ENCODE results near the gene MRPL46. TPM values are rescaled to one million over a fixed set of nuclear protein-coding genes. Genes with fewer than 3 reads are reported as not detected.

Gene MRPL46
- total and polyA plus RNA-seq, 2 of the 8 experiments (the other 6 are each of a cell fraction or from before 2014, with no cell fraction given), result 17.2 to 24.5 TPM

DNA sequence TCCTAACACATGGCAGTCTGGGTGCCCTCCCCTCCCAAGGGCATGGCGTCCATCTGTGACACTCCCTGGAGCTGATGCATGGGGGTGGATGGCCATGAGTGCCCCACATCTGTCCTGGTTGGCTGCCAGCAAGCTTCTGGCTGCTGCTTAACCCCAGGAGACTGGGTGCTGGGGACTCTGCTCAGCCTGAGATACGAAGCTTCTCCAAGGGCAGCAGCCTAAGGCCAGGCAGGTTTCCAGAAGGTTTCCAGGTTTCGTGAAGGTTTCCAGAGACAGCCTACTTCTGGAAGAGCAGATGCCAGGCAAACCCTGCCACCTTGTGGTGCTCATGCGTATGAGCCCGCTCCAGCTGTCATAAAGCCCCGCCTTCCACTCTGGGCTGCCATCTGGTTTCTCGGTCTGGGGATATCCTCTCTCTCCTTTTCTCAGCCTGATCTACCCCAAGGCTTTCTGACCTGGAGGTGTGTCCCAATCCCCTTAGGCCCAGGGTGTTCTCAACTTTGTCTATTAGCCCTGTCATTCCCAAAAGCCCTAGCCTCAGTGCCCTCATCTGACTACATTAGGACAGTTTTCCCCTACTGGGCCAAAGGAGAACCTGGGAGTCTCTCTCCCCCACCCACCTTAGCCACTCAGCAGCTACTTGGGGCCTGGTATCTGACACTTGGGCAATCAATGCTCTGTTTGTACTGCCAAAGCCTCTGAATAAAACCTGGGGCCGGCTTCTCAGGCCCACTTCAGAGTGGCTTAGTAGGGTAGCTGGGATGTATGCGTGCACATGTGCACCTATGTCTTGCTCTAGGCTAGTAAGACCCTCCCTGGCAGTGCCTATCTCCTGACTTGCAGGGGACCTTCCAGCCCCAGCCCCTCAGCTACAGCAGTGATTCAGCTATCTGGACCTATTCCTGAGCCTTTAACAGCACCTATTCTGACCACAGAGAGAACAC is 12.0 kb downstream of the MRPL46 start:
- no peaks in the 10 kb centered on the region; a peak in 1 of 7 replicates for H3K27me3 ChIP-seq (replicated peaks in 1 of 4; ENCODE audit: control insufficient read depth in 3 of 4, extremely low read depth in 1 of 4, insufficient read depth in 3 of 4, low read length in 3 of 4)
- no peaks in the 10 kb centered on the region; a peak in 1 of 7 replicates for H3K4me1 ChIP-seq (replicated peaks in 1 of 4; ENCODE audit: control insufficient read depth in 3 of 4, insufficient read depth in 4 of 4, low read length in 3 of 4)
- no peak overlapping the region for H3K4me2 ChIP-seq (ENCODE audit: insufficient read depth in 1 of 2, low read depth in 2 of 2, low read length in 2 of 2)
- no peaks in the 10 kb centered on the region for H3K9me3 ChIP-seq (ENCODE audit: insufficient read depth in 2 of 2, low read depth in 1 of 2, low read length in 1 of 2)
- peak; percentile 92 for FAIRE-seq
- peaks cover 3 to 15% (median 11%) of the 10 kb centered on the region in 4 experiments; a peak in 7 of 8 replicates for H3K36me3 ChIP-seq (ENCODE audit: control insufficient read depth in 2 of 4, insufficient read depth in 4 of 4, low read length in 3 of 4)
- H2AK5ac ChIP-seq (ENCODE audit: low read depth, low read length), result no peak overlapping the region
- no peak overlapping the region for H3K9ac ChIP-seq (replicated peaks in 1 of 4; ENCODE audit: extremely low read depth in 1 of 4, low read depth in 3 of 4, low read length in 3 of 4)
- H3K14ac ChIP-seq (ENCODE audit: insufficient read length), result no peak overlapping the region
- no peak overlapping the region for H3K23ac ChIP-seq (ENCODE audit: insufficient read length)
- H4K91ac ChIP-seq (replicated peaks; ENCODE audit: insufficient read length, low read length), result no peak overlapping the region
- no peaks in the 10 kb centered on the region for H4K20me1 ChIP-seq (replicated peaks in 1 of 2; ENCODE audit: control insufficient read depth in 1 of 2, insufficient read depth in 2 of 2, low read length in 2 of 2)
- H2BK12ac ChIP-seq (ENCODE audit: low read depth, low read length), result no peak overlapping the region
- H2BK5ac ChIP-seq (ENCODE audit: low read depth, low read length), result no peak overlapping the region
- no peak overlapping the region for H2BK120ac ChIP-seq (replicated peaks; ENCODE audit: low read depth, low read length)
- no peak overlapping the region for H4K8ac ChIP-seq (ENCODE audit: extremely low read depth, insufficient read depth, low read length)
- no peak overlapping the region for H2BK20ac ChIP-seq (ENCODE audit: low read length)
- 46% methylated on average over 9 of the region's 9 CpGs; no CpG with 5 or more reads in 1 of the 2 experiments for WGBS, 2 experiments (ENCODE audit: extremely low coverage in 1 of 2, insufficient coverage in 1 of 2, insufficient read length in 1 of 2, insufficient replicate concordance in 2 of 2, low coverage in 1 of 2, low lambda C conversion rate in 2 of 2, missing lambda C conversion rate in 1 of 2)
- no peaks in the 10 kb centered on the region for H3K79me1 ChIP-seq (ENCODE audit: low read depth, low read length)
- H3K23me2 ChIP-seq (ENCODE audit: low read depth, low read length), result 0 out of 2 replicates have a peak, but pooled peaks cover 1% of the 10 kb centered on the region
- no peak overlapping the region for H4K5ac ChIP-seq (ENCODE audit: insufficient read length, low read depth, low read length)
- POLR2A ChIA-PET (ENCODE audit: partially characterized antibody), result interaction anchor here (0.8 to 3.1 kb wide), 6 partner anchors 9 to 183 kb away, joined by 3 to 20 read pairs (median 4); partner anchors contain the start of genes MRPL46 and MRPS11
- H3K56ac ChIP-seq (replicated peaks; ENCODE audit: insufficient read length, low read depth, low read length), result no peak overlapping the region
- CTCF ChIA-PET (ENCODE audit: partially characterized antibody), result interaction anchor here (0.7 to 8.1 kb wide), 32 partner anchors 9 to 276 kb away, joined by 3 to 106 read pairs (median 4); partner anchors contain the start of genes MRPL46 and MRPS11
- H2BK15ac ChIP-seq (ENCODE audit: low read length), result no peak overlapping the region
- no peak overlapping the region for H3K27ac ChIP-seq (ENCODE audit: low read depth, low read length)
- no peak overlapping the region for H3K4me3 ChIP-seq (ENCODE audit: extremely low read depth in 1 of 4, insufficient read depth in 2 of 4, low read depth in 3 of 4, low read length in 4 of 4)
- no peak overlapping the region for H3K4ac ChIP-seq (replicated peaks; ENCODE audit: insufficient read length, low read depth, low read length)
- no peak overlapping the region for H2AFZ ChIP-seq (ENCODE audit: low read length)
- no peak overlapping the region for H3K18ac ChIP-seq (ENCODE audit: extremely low read depth, low read length)
- H3K79me2 ChIP-seq (ENCODE audit: control insufficient read depth in 1 of 2, insufficient read depth in 2 of 2, low read length in 2 of 2), result no peaks in the 10 kb centered on the region
- peak; percentile 56 to 65 for DNase-seq (ENCODE audit: low read depth in 1 of 2, low spot score in 2 of 2)
- TF ChIP-seq GTF2F1 (IDR thresholded peaks at IDR 0.05; ENCODE audit: borderline replicate concordance, low read depth, low read length) (no peak), TBP (IDR thresholded peaks at IDR 0.05; ENCODE audit: low read depth, low read length) (no peak), POLR2AphosphoS5 (IDR thresholded peaks at IDR 0.05; ENCODE audit: low read depth, low read length) (no peak), BRCA1 (IDR thresholded peaks at IDR 0.05; ENCODE audit: low read depth, low read length) (no peak), PHF8 (conservative IDR thresholded peaks at IDR 0.05; ENCODE audit: low read depth, low read length) (no peak), KDM4A (IDR thresholded peaks at IDR 0.05; ENCODE audit: low read depth, low read length, severe bottlenecking) (no peak), POLR2A (IDR thresholded peaks at IDR 0.05; ENCODE audit: control extremely low read depth in 1 of 2, low read depth in 2 of 2, low read length in 2 of 2) (no peak), CHD1 (IDR thresholded peaks at IDR 0.05; ENCODE audit: low read depth, low read length) (no peak), SP2 (IDR thresholded peaks at IDR 0.05; ENCODE audit: low read length) (no peak), TCF12 (IDR thresholded peaks at IDR 0.05; ENCODE audit: low read depth, low read length) (peak; percentile 80; the same call in 1 of the 2 replicates)
- TF ChIP-seq, protein P1, sequence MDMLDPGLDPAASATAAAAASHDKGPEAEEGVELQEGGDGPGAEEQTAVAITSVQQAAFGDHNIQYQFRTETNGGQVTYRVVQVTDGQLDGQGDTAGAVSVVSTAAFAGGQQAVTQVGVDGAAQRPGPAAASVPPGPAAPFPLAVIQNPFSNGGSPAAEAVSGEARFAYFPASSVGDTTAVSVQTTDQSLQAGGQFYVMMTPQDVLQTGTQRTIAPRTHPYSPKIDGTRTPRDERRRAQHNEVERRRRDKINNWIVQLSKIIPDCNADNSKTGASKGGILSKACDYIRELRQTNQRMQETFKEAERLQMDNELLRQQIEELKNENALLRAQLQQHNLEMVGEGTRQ (IDR thresholded peaks at IDR 0.05; ENCODE audit: low read length), result no peak

Measured in H1 (cell line).